HepG2 (cell line): Measurements from ENCODE around the gene CEBPA. TPM values are rescaled to one million over a fixed set of nuclear protein-coding genes. Genes with fewer than 3 reads are reported as not detected.

Source experiments
- BRCA1 ChIP-seq: sonication (generic); formaldehyde crosslinking; IDR thresholded peaks from 2 replicates; pipeline ENCODE4 v1.4.0; 2020; ENCODE audit warnings: missing genetic modification reagents
- ETV6 ChIP-seq: sonication (generic); formaldehyde crosslinking; conservative IDR thresholded peaks from 2 replicates; pipeline ENCODE4 v1.4.0; 2020; ENCODE audit warnings: missing genetic modification reagents
- GATA4 ChIP-seq: sonication (generic); IDR thresholded peaks from 2 replicates; pipeline ENCODE4 v1.6.1; 2016; ENCODE audit warnings: antibody characterized with exemption, low read depth, borderline replicate concordance
- HDAC6 ChIP-seq: fragments of 200-600 bp; sonication (generic); IDR thresholded peaks from 2 replicates; pipeline ENCODE4 v1.7.0; 2017; ENCODE audit warnings: mild to moderate bottlenecking, antibody characterized with exemption, low read length, low read depth
- KDM4B ChIP-seq: sonication (generic); formaldehyde crosslinking; IDR thresholded peaks from 2 replicates; pipeline ENCODE4 v1.4.0; 2020; ENCODE audit warnings: missing genetic modification reagents
- MEF2D ChIP-seq: sonication (generic); formaldehyde crosslinking; IDR thresholded peaks from 2 replicates; pipeline ENCODE4 v1.5.1; 2020; ENCODE audit warnings: mild to moderate bottlenecking, missing genetic modification reagents
- NCOA2 ChIP-seq: sonication (generic); formaldehyde crosslinking; IDR thresholded peaks from 2 replicates; pipeline ENCODE4 v1.8.0; 2022; ENCODE audit warnings: inconsistent platforms
- PLRG1 ChIP-seq: fragments of 450-650 bp; conservative IDR thresholded peaks from 2 replicates; pipeline ENCODE4 v1.6.1; 2016
- SNAPC4 ChIP-seq: sonication (generic); formaldehyde crosslinking; IDR thresholded peaks from 2 replicates; pipeline ENCODE4 v1.4.0; 2020; ENCODE audit warnings: mild to moderate bottlenecking, missing genetic modification reagents
- SRSF1 ChIP-seq: fragments of 200-400 bp; formaldehyde crosslinking; optimal IDR thresholded peaks from 2 replicates; pipeline ENCODE3; 2017; ENCODE audit warnings: mild to moderate bottlenecking, low read depth, low read length, moderate library complexity
- THYN1 ChIP-seq: sonication (generic); formaldehyde crosslinking; IDR thresholded peaks from 2 replicates; pipeline ENCODE4 v1.8.1; 2023; ENCODE audit warnings: low read depth, mild to moderate bottlenecking, moderate library complexity, missing genetic modification reagents, borderline replicate concordance
- ZBTB8A ChIP-seq: sonication (generic); formaldehyde crosslinking; IDR thresholded peaks from 2 replicates; pipeline ENCODE4 v1.4.0; 2020; ENCODE audit warnings: mild to moderate bottlenecking, low read depth, missing genetic modification reagents, borderline replicate concordance
- ZKSCAN1 ChIP-seq: fragments of 150-350 bp; IDR thresholded peaks from 2 replicates; pipeline ENCODE4 v1.6.1; 2014; ENCODE audit warnings: low read length
- ZMYM4 ChIP-seq: sonication (generic); formaldehyde crosslinking; IDR thresholded peaks from 2 replicates; pipeline ENCODE4 v1.8.1; 2023; ENCODE audit warnings: mild to moderate bottlenecking, missing genetic modification reagents
- ZNF230 ChIP-seq: sonication (generic); formaldehyde crosslinking; IDR thresholded peaks from 2 replicates; pipeline ENCODE4 v1.4.0; 2020; ENCODE audit warnings: mild to moderate bottlenecking, missing genetic modification reagents
- ZNF235 ChIP-seq: sonication (generic); formaldehyde crosslinking; IDR thresholded peaks from 2 replicates; pipeline ENCODE4 v1.8.1; 2023; ENCODE audit warnings: mild to moderate bottlenecking, missing genetic modification reagents, borderline replicate concordance
- ZNF335 ChIP-seq: sonication (generic); formaldehyde crosslinking; IDR thresholded peaks from 2 replicates; pipeline ENCODE4 v1.4.0; 2020; ENCODE audit warnings: missing genetic modification reagents
- ZNF432 ChIP-seq: sonication (generic); formaldehyde crosslinking; IDR thresholded peaks from 2 replicates; pipeline ENCODE4 v1.5.0; 2020; ENCODE audit warnings: missing genetic modification reagents, mild to moderate bottlenecking, borderline replicate concordance
- ZNF441 ChIP-seq: sonication (generic); formaldehyde crosslinking; IDR thresholded peaks from 2 replicates; pipeline ENCODE4 v1.7.0; 2021; ENCODE audit warnings: missing genetic modification reagents, borderline replicate concordance
- ZNF460 ChIP-seq: sonication (generic); formaldehyde crosslinking; IDR thresholded peaks from 2 replicates; pipeline ENCODE4 v1.5.1; 2020; ENCODE audit warnings: missing genetic modification reagents, mild to moderate bottlenecking, borderline replicate concordance
- ZNF484 ChIP-seq: sonication (generic); formaldehyde crosslinking; IDR thresholded peaks from 2 replicates; pipeline ENCODE4 v1.5.1; 2020; ENCODE audit warnings: mild to moderate bottlenecking, low read depth, missing genetic modification reagents, borderline replicate concordance
- ZNF674 ChIP-seq: sonication (generic); formaldehyde crosslinking; IDR thresholded peaks from 2 replicates; pipeline ENCODE4 v1.5.0; 2020; ENCODE audit warnings: low read depth, mild to moderate bottlenecking, missing genetic modification reagents
- ZNF709 ChIP-seq: sonication (generic); formaldehyde crosslinking; IDR thresholded peaks from 2 replicates; pipeline ENCODE4 v1.5.0; 2020; ENCODE audit warnings: mild to moderate bottlenecking, missing genetic modification reagents
- ZNF850 ChIP-seq: sonication (generic); formaldehyde crosslinking; conservative IDR thresholded peaks from 2 replicates; pipeline ENCODE4 v1.9.0; 2021; ENCODE audit warnings: mild to moderate bottlenecking, missing genetic modification reagents
- polyA plus RNA-seq, 8 experiments: library from polyadenylated mRNA; depleted of rRNA in 3 of 8; stranded (reverse) in 7 of 8; unstranded in 1 of 8; fragments of >200 nt; fragmentation: Illumina TruSeq in 4 of 8; extraction: Trizol in 4 of 8; gene quantifications; 2 replicates each; pipeline versions ENCODE4 v1.2.1 to v1.2.3, GENCODE V29; 2011 to 2016; ENCODE audit warnings: low read depth in 4 of 8, missing spikeins in 1 of 8, mixed read lengths in 1 of 8; ENCODE audit not compliant: insufficient read depth in 1 of 8
- total RNA-seq, 5 experiments: library from RNA; depleted of rRNA; stranded (reverse); fragments of >200 nt; fragmentation: Illumina TruSeq; extraction: Trizol; gene quantifications; 2 replicates each; pipeline ENCODE4 v1.2.3, GENCODE V29; 2016; ENCODE audit warnings: low read depth in 1 of 5
- TF ChIP-seq, protein P1 (sequence below): sonication (generic); formaldehyde crosslinking; IDR thresholded peaks from 2 replicates; pipeline ENCODE4 v1.4.0; 2020; ENCODE audit warnings: missing genetic modification reagents, borderline replicate concordance

The CEBPA gene
- total and polyA plus RNA-seq, 2 of the 13 experiments (the other 11 are each of a cell fraction or from before 2014, with no cell fraction given) = 24.8 to 103 TPM

GRCh38 chr19:33291623-33292534 is 10.5 kb downstream of the CEBPA start (continued):
- no peak for TF ChIP-seq ZBTB8A (CRISPR knock-in tag)
- TF ChIP-seq MEF2D (CRISPR knock-in tag) = peak; percentile 47; the same call in 1 of the 2 replicates
- no peak for TF ChIP-seq ZNF709 (CRISPR knock-in tag)
- TF ChIP-seq, protein P1, sequence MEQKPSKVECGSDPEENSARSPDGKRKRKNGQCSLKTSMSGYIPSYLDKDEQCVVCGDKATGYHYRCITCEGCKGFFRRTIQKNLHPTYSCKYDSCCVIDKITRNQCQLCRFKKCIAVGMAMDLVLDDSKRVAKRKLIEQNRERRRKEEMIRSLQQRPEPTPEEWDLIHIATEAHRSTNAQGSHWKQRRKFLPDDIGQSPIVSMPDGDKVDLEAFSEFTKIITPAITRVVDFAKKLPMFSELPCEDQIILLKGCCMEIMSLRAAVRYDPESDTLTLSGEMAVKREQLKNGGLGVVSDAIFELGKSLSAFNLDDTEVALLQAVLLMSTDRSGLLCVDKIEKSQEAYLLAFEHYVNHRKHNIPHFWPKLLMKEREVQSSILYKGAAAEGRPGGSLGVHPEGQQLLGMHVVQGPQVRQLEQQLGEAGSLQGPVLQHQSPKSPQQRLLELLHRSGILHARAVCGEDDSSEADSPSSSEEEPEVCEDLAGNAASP (CRISPR knock-in tag) = no peak
- TF ChIP-seq SNAPC4 (CRISPR knock-in tag) = 0 out of 2 replicates have a peak, but pooled peaks have one; percentile 5
- no peak for TF ChIP-seq ZNF235 (CRISPR knock-in tag)
- TF ChIP-seq ZNF230 = no peak
- TF ChIP-seq ZKSCAN1 = no peak
- TF ChIP-seq GATA4 = no peak
- no peak for TF ChIP-seq ZNF441 (CRISPR knock-in tag)
- TF ChIP-seq ZNF460 (CRISPR knock-in tag) = no peak
- no peak for TF ChIP-seq PLRG1
- TF ChIP-seq ZNF484 (CRISPR knock-in tag) = no peak
- no peak for TF ChIP-seq KDM4B (CRISPR knock-in tag)
- TF ChIP-seq ZNF432 (CRISPR knock-in tag) = no peak
- TF ChIP-seq HDAC6 = no peak
- TF ChIP-seq SRSF1 = no peak
- TF ChIP-seq ZNF335 (CRISPR knock-in tag) = no peak
- no peak for TF ChIP-seq THYN1 (CRISPR knock-in tag)
- TF ChIP-seq ZNF674 (CRISPR knock-in tag) = no peak
- TF ChIP-seq ETV6 (CRISPR knock-in tag) = no peak
- no peak for TF ChIP-seq BRCA1 (CRISPR knock-in tag)
- TF ChIP-seq ZMYM4 (CRISPR knock-in tag) = no peak
- TF ChIP-seq ZNF850 (CRISPR knock-in tag) = no peak
- no peak for TF ChIP-seq NCOA2 (CRISPR knock-in tag)
